Measurements from ENCODE around the gene MVK. TPM values are rescaled to one million over a fixed set of nuclear protein-coding genes. Genes with fewer than 3 reads are reported as not detected.

MVK gene
- total and polyA plus RNA-seq, 8 donors = 1.2 to 22.8 (median 13.8) TPM

GRCh38 chr12:109547286-109547685 lies 26.3 kb upstream of the MVK start:
- intact Hi-C loops (cut with DNase I; ENCODE audit: low total_unique reads) = no loop called here
- peaks cover 0 to 14% (median 0%) of the 10 kb centered on the region in 4 donors for H3K36me3 ChIP-seq
- WGBS, 5 donors = 89 to 93% (median 91%) methylated on average over 18 of the region's 18 CpGs

GRCh38 chr12:109548258-109548657 lies 25.3 kb upstream of the MVK start:
- peaks cover 0 to 11% (median 3%) of the 10 kb centered on the region in 4 donors for H3K4me1 ChIP-seq
- H3K9me3 ChIP-seq = no peaks in the 10 kb centered on the region
- no peak for DNase-seq
- peaks cover 0 to 58% (median 20%) of the 10 kb centered on the region in 3 donors for H3K27me3 ChIP-seq
- H3K4me3 ChIP-seq = no peak overlapping the region
- 64 to 88% (median 71%) methylated on average over 4 of the region's 4 CpGs for WGBS, 5 donors
- H3K27ac ChIP-seq = no peak overlapping the region
- intact Hi-C loops (cut with DNase I; ENCODE audit: low total_unique reads) = no loop called here
- no peak for TF ChIP-seq CTCF (IDR thresholded peaks at IDR 0.05)
- no peak for TF ChIP-seq POLR2A (IDR thresholded peaks at IDR 0.05)
- no peak for TF ChIP-seq POLR2AphosphoS5 (IDR thresholded peaks at IDR 0.05)
- TF ChIP-seq EP300 (IDR thresholded peaks at IDR 0.05) = no peak
- H3K36me3 ChIP-seq = peaks cover 0 to 13% (median 0%) of the 10 kb centered on the region in 4 donors

More at GRCh38 chr12:109547286-109547685, 26.3 kb upstream of the MVK start:
- H3K4me3 ChIP-seq = no peak overlapping the region
- H3K4me1 ChIP-seq = peaks cover 0 to 11% (median 3%) of the 10 kb centered on the region in 4 donors
- H3K27ac ChIP-seq = no peak overlapping the region
- no peak for DNase-seq
- TF ChIP-seq EP300 (IDR thresholded peaks at IDR 0.05) = no peak
- no peak for TF ChIP-seq POLR2A (IDR thresholded peaks at IDR 0.05)
- TF ChIP-seq POLR2AphosphoS5 (IDR thresholded peaks at IDR 0.05) = no peak
- TF ChIP-seq CTCF (IDR thresholded peaks at IDR 0.05) = no peak
- H3K27me3 ChIP-seq = peaks cover 0 to 50% (median 20%) of the 10 kb centered on the region in 3 donors
- H3K9me3 ChIP-seq = no peaks in the 10 kb centered on the region

GRCh38 chr12:109549613-109550270 lies 23.9 kb upstream of the MVK start:
- intact Hi-C loops (cut with DNase I; ENCODE audit: low total_unique reads) = no loop called here
- TF ChIP-seq POLR2A (IDR thresholded peaks at IDR 0.05) (no peak), CTCF (IDR thresholded peaks at IDR 0.05) (no peak), POLR2AphosphoS5 (IDR thresholded peaks at IDR 0.05) (no peak), EP300 (IDR thresholded peaks at IDR 0.05) (no peak)
- Histone ChIP-seq H3K4me3 (no peak overlapping the region), H3K36me3 (peaks cover 0 to under 1% (median 0%) of the 10 kb centered on the region in 4 donors), H3K9me3 (no peaks in the 10 kb centered on the region), H3K4me1 (peaks cover 0 to 11% (median 3%) of the 10 kb centered on the region in 4 donors), H3K27ac (no peak overlapping the region), H3K27me3 (peaks cover 0 to 72% (median 20%) of the 10 kb centered on the region in 3 donors)
- DNase-seq = no peak
- 40 to 56% (median 41%) methylated on average over 12 to 15 of the region's 15 CpGs for WGBS, 5 donors

GRCh38 chr12:109550281-109550680 lies 23.3 kb upstream of the MVK start:
- Histone ChIP-seq H3K27ac (no peak overlapping the region), H3K36me3 (no peaks in the 10 kb centered on the region), H3K4me3 (no peak overlapping the region), H3K9me3 (no peaks in the 10 kb centered on the region), H3K27me3 (peaks cover 0 to 74% (median 20%) of the 10 kb centered on the region in 3 donors), H3K4me1 (peaks cover 0 to 6% (median under 1%) of the 10 kb centered on the region in 4 donors)
- 66 to 68% (median 66%) methylated on average over 12 of the region's 12 CpGs for WGBS, 5 donors
- DNase-seq = no peak
- TF ChIP-seq POLR2AphosphoS5 (IDR thresholded peaks at IDR 0.05) (no peak), EP300 (IDR thresholded peaks at IDR 0.05) (no peak), POLR2A (IDR thresholded peaks at IDR 0.05) (no peak), CTCF (IDR thresholded peaks at IDR 0.05) (no peak)
- intact Hi-C loops (cut with DNase I; ENCODE audit: low total_unique reads) = no loop called here

Data from stomach (tissue), 9 donors.